ENCODE measurements around the gene GAMT.

- TF ChIP-seq POLR2A (IDR thresholded peaks at IDR 0.05; ENCODE audit: low read length) (no peak), GATA1 (IDR thresholded peaks at IDR 0.05; ENCODE audit: low read depth, low read length) (no peak)
Measured at GRCh38 chr19:1395194-1396018, 5.9 kb downstream of the GAMT start.

Data from erythroblast (primary cell).